Fibroblast of pulmonary artery (primary cell): ENCODE data around the gene LCP2.

Experiments
- DNase-seq: peaks from one replicate; pipeline ENCODE4 v3.0.0-alpha.2; 2010; ENCODE audit warnings: low read depth
- H3K4me3 ChIP-seq: replicated peaks from 2 replicates; pipeline ENCODE4 v1.5.1; 2011; ENCODE audit warnings: low read depth, mild to moderate bottlenecking, control low read depth, low read length, moderate library complexity
- TF ChIP-seq, protein P1 (sequence below): IDR thresholded peaks from 2 replicates; pipeline ENCODE4 v1.5.1; 2011; ENCODE audit warnings: mild to moderate bottlenecking, control low read depth, low read length, inconsistent platforms; ENCODE audit errors: missing control alignments

The LCP2 gene

DNA sequence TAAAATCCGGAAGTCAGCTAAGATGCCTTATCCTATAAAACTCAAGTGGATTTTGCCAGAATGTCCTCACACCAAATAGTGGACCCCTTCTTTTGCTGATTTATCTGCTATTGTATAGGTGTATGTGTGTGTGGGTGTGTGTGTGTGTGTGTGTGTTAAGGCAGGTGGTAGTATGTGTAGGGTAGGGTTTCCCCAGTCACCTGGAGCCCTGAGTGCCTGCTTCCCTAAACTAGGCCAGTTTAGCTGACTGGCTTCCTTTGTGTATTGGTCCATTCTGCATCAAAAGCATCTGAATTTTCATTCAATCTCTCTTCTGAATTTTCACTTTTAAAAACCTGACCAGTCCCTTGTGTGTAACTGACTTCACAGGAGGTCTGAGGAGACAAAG is 42.2 kb upstream of the LCP2 start:
- H3K4me3 ChIP-seq: no peak overlapping the region
- no peak for DNase-seq
- TF ChIP-seq, protein P1, sequence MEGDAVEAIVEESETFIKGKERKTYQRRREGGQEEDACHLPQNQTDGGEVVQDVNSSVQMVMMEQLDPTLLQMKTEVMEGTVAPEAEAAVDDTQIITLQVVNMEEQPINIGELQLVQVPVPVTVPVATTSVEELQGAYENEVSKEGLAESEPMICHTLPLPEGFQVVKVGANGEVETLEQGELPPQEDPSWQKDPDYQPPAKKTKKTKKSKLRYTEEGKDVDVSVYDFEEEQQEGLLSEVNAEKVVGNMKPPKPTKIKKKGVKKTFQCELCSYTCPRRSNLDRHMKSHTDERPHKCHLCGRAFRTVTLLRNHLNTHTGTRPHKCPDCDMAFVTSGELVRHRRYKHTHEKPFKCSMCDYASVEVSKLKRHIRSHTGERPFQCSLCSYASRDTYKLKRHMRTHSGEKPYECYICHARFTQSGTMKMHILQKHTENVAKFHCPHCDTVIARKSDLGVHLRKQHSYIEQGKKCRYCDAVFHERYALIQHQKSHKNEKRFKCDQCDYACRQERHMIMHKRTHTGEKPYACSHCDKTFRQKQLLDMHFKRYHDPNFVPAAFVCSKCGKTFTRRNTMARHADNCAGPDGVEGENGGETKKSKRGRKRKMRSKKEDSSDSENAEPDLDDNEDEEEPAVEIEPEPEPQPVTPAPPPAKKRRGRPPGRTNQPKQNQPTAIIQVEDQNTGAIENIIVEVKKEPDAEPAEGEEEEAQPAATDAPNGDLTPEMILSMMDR: no peak

DNA sequence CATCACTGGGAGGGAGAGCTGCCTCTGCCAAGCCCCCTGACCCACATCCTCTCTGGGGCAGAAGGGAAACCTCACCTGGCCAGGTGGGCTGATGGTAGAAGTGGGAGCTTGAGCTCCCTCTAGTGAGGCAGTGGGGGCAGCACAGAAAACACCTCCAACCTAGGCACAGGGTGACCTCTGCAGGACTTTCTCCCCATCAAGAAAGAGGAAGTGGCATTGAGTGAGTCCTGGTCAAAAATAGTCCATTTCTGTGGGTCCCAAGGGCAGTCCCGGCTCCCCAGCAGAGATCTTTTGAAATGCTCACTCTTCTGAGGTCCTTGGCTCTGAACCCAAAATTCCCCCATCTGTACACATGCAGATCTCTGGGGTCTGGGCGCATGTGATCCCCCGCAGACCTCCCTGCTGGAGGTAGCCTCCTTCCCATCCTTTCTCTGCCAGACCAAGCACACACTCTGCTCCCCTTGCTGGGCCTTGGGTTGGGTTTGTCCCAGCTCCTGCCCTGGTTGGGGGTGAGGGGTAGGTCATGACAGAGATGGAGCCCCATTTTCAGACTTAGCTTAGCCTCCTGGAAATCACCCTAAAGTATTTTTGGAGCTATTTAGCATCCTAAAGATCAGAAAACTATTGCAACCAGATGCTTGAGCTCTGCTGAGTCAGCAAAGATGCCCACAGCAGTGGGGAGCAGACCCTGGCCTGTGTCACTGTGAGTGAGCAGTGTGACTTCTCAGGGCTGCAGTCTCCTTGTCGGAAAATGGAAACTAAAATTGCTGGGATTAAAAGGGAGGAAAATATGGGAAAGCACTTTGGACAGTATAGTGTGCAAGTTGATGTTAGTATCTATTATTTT is 41.6 kb upstream of the LCP2 start:
- DNase-seq: no peak
- H3K4me3 ChIP-seq: no peak overlapping the region

DNA sequence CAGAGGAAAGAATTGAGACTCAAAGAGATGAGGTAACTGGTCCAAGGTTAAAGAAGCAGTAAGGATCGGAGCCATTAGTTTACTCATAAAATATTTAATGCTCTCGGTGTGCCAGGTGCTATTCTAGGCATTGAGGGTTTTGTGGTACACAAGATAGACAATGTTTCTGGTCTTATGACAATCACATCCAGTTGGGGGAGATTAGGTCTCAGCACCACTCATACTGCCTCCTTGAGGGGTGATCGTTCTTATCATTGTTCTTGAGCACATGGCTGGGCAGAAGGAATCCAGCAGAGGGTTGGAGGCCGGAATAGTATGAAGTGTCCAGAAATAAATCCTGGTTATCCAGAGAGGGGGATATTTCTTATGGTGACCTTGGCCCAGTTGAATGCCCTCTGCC is 40.7 kb upstream of the LCP2 start:
- no peak overlapping the region for H3K4me3 ChIP-seq
- TF ChIP-seq, protein P1: no peak
- DNase-seq: no peak

More for the DNA sequence above, 41.6 kb upstream of the LCP2 start:
- TF ChIP-seq, protein P1: no peak

DNA sequence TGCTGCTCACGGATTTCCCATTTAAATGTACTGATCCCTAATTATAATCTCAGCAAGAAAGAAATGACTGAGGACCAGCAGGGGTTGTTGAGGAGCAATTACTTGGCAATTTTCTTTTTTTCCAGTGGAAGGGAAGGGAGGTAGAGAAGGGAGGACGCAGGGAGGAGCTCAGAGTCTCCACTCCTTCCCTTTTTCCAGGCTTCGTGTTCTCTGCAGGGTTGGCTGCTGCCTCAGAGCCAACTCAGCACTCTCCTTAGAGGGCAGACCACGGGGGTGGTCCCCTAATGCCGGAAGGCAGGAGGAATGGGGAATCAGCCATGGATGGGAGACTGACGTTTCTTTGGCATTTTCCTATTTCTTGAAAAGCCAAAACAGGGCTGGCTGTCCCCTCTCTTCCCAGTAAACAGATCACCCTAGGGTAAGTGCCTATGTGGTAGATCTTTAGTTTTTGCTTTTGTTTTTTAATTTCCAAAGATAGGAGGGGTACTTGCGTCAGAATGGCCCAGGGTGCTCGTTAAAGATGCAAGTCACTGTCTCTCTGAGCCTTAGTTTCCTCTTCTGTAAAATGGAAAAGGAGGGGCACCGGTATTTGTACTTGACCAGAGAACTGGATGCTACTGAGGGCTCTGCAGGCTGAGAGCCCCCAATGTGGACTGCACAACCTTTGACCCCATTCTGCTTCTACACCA is 39.6 kb upstream of the LCP2 start:
- TF ChIP-seq, protein P1: no peak
- DNase-seq: no peak

DNA sequence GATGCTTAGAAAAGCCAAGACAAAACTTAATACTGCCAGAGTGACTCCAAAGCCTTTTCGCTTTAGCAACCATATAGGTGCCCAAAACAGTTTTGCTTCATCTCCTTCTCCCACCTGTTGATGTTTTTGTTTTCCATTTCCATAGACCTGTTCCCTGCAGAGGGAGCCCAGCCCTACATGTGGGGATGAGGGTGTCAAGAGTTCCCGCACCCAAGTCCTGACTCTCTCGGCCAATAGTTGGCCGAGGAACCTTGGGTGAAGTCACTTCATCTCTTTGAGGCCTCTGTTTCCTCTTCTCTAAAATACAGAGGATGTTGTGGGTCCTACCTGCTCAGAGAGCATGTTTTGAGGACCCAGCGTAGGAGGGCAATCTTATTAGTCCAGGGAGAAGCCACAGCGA is 38.5 kb upstream of the LCP2 start:
- no peak for DNase-seq
- H3K4me3 ChIP-seq: no peak overlapping the region
- TF ChIP-seq, protein P1: no peak

More for the DNA sequence above, 39.6 kb upstream of the LCP2 start:
- no peak overlapping the region for H3K4me3 ChIP-seq

DNA sequence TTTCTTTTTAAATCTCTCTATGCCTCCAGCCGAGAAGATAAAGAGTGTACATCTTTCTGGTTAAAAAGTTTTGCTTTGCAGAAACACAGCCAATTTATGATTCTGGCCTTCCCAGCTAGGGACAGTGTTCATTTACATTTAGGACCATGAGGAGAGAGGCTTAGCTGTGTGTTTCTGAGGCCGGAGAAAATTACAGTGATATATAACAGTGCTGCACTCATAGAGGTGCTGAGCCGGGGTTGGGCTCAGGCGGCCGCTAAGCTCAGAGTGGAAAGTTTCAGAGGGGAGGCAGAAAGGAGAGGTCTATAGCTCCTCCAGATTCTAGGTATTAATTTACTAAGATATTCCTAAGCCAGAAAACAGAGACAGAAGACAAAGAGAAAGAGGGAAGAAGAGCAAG is 37.0 kb upstream of the LCP2 start:
- DNase-seq: no peak
- TF ChIP-seq, protein P1: no peak
- H3K4me3 ChIP-seq: no peak overlapping the region
